K562 (cell line): ENCODE results near the gene PPP1R13B.

Experiments
- EGR1 ChIP-seq: fragments of 450-650 bp; conservative IDR thresholded peaks from 2 replicates; pipeline ENCODE4 v1.6.1; 2017; ENCODE audit warnings: mild to moderate bottlenecking
- EP300 ChIP-seq: IDR thresholded peaks from 2 replicates; pipeline ENCODE4 v1.6.1; 2012; ENCODE audit warnings: low read length, improper control_type of control experiment
- EZH2 ChIP-seq: IDR thresholded peaks from 2 replicates; pipeline ENCODE4 v1.6.1; 2012; ENCODE audit warnings: low read depth, mild to moderate bottlenecking, inconsistent platforms, low read length, borderline replicate concordance
- POLR2AphosphoS5 ChIP-seq: IDR thresholded peaks from 2 replicates; pipeline ENCODE4 v1.6.1; 2011; ENCODE audit warnings: mild to moderate bottlenecking, low read depth, low read length, moderate library complexity; ENCODE audit not compliant: control insufficient read depth, insufficient read depth
- SP1 ChIP-seq: sonication (generic); formaldehyde crosslinking; IDR thresholded peaks from 2 replicates; pipeline ENCODE4 v1.8.1; 2022; ENCODE audit warnings: mild to moderate bottlenecking, missing genetic modification reagents
- SREBF2 ChIP-seq: sonication (generic); formaldehyde crosslinking; IDR thresholded peaks from 2 replicates; pipeline ENCODE4 v1.4.0; 2020; ENCODE audit warnings: mild to moderate bottlenecking, missing genetic modification reagents
- TAF1 ChIP-seq: IDR thresholded peaks from 2 replicates; pipeline ENCODE4 v1.6.1; 2011; ENCODE audit warnings: mild to moderate bottlenecking, low read length, moderate library complexity; ENCODE audit not compliant: insufficient read depth, control insufficient read depth, severe bottlenecking; ENCODE audit errors: extremely low read depth
- TEAD4 ChIP-seq, 2 experiments: sonication (generic) in 1 of 2; formaldehyde crosslinking in 1 of 2; IDR thresholded peaks; 2 replicates each; pipeline versions ENCODE4 v1.6.1 to v1.8.0; 2012 to 2022; ENCODE audit warnings: borderline replicate concordance in 1 of 2, inconsistent platforms in 1 of 2, low read length in 1 of 2, mild to moderate bottlenecking in 1 of 2, missing genetic modification reagents in 1 of 2
- ZBTB1 ChIP-seq: sonication (generic); formaldehyde crosslinking; IDR thresholded peaks from 2 replicates; pipeline ENCODE4 v1.8.1; 2023; ENCODE audit warnings: missing genetic modification reagents, low read depth, mild to moderate bottlenecking, borderline replicate concordance
- ZBTB8A ChIP-seq: fragments of 450-650 bp; IDR thresholded peaks from 2 replicates; pipeline ENCODE4 v1.6.1; 2018; ENCODE audit warnings: mild to moderate bottlenecking, moderate library complexity; ENCODE audit not compliant: partially characterized antibody
- TF ChIP-seq, protein P1 (sequence below): fragments of 250-450 bp; sonication (Bioruptor Pico); IDR thresholded peaks from 2 replicates; pipeline ENCODE4 v1.5.0; 2020; ENCODE audit warnings: mild to moderate bottlenecking, borderline replicate concordance

DNA sequence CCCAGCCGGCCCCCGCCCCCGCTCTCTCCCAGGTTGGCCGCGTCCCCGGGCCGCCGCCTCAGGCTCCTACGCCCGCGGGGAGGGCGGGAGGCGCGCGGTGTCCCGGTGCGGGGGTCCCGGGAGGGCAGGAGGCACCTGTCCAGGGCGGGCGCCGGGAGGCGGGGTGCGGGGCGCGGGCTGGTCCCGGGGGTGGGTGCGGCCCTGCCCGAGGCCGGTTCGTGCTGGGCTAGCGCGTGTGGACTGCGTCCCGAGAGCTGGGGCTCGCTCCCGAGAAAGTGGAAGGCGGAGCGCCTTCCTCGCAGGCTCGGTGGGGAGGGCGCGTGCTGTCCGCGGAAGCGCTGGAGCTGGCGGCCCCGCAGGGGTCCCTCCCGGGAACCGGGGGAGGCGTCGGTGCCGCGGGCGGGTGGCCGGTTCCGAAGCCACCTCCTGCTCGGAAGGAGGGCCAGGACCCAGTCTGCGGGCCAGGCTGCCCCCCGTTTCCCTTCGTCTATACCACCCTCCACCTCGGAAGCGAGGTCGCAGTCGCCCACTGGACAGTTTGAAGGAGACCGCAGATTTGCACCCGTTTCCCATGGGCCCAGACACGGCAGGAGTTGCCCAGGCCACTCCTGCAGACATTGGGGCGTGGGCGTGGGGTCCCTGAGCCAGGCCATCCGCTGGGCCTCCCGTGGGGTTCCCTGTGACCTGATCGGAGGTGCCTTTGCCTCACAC lies 131.1 kb downstream of the PPP1R13B start:
- TF ChIP-seq SREBF2 (CRISPR knock-in tag) (no peak), EP300 (no peak), ZBTB1 (CRISPR knock-in tag) (no peak), POLR2AphosphoS5 (no peak), EGR1 (peak; percentile 55), SP1 (CRISPR knock-in tag) (no peak), ZBTB8A (no peak), TEAD4 (IDR thresholded peaks at IDR 0.05; ENCODE audit: low read length) (no peak), TEAD4 (CRISPR knock-in tag; IDR thresholded peaks at IDR 0.05; ENCODE audit: borderline replicate concordance) (no peak), TAF1 (no peak), EZH2 (no peak)
- TF ChIP-seq, protein P1, sequence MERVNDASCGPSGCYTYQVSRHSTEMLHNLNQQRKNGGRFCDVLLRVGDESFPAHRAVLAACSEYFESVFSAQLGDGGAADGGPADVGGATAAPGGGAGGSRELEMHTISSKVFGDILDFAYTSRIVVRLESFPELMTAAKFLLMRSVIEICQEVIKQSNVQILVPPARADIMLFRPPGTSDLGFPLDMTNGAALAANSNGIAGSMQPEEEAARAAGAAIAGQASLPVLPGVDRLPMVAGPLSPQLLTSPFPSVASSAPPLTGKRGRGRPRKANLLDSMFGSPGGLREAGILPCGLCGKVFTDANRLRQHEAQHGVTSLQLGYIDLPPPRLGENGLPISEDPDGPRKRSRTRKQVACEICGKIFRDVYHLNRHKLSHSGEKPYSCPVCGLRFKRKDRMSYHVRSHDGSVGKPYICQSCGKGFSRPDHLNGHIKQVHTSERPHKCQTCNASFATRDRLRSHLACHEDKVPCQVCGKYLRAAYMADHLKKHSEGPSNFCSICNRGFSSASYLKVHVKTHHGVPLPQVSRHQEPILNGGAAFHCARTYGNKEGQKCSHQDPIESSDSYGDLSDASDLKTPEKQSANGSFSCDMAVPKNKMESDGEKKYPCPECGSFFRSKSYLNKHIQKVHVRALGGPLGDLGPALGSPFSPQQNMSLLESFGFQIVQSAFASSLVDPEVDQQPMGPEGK (CRISPR knock-in tag), result no peak
